ENCODE measurements around the gene PPIB. TPM values are rescaled to one million over a fixed set of nuclear protein-coding genes. Genes with fewer than 3 reads are reported as not detected.

The PPIB gene
- total RNA-seq, 1 experiment from 2014 or later, result 453 TPM

GRCh38 chr15:64149893-64150578 is 12.8 kb downstream of the PPIB start:
- ChIA-PET RAD21 (ENCODE audit: low non-redundant PET in 1 of 2, low total read pairs in 2 of 2, uncharacterized antibody in 2 of 2, unreplicated experiment in 2 of 2) (interaction anchor here in 1 of 2 experiments (1.2 kb wide), 1 partner anchor 540 kb away, joined by 3 read pairs; no protein-coding TSS in a partner anchor), POLR2A (interaction anchor here (1.1 kb wide), 1 partner anchor 13 kb away, joined by 7 read pairs; the partner anchor contains the start of gene PPIB), CTCF (interaction anchor here (0.7 to 1.2 kb wide), 3 partner anchors 100 to 550 kb away, joined by 3 to 4 read pairs (median 4); no protein-coding TSS in a partner anchor)
- Histone ChIP-seq H3K27me3 (ENCODE audit: insufficient read depth, low read length) (no peaks in the 10 kb centered on the region), H3K36me3 (ENCODE audit: control insufficient read depth in 1 of 2, insufficient read depth in 2 of 2, low read length in 2 of 2) (no peaks in the 10 kb centered on the region), H3K4me3 (replicated peaks in 1 of 2; ENCODE audit: low read depth in 1 of 2, low read length in 2 of 2) (no peak overlapping the region), H3K4me2 (ENCODE audit: low read length) (0 out of 2 replicates have a peak overlapping the region, but pooled peaks have one; percentile 5), H2AFZ (ENCODE audit: low read depth, low read length, poor library complexity, severe bottlenecking) (no peak overlapping the region), H3K79me2 (ENCODE audit: insufficient read depth, low read length) (no peaks in the 10 kb centered on the region), H3K4me1 (ENCODE audit: control insufficient read depth in 1 of 2, insufficient read depth in 2 of 2, low read length in 2 of 2) (peaks cover 6 to 35% of the 10 kb centered on the region in 2 experiments), H4K20me1 (ENCODE audit: insufficient read depth) (no peaks in the 10 kb centered on the region), H3K9me3 (ENCODE audit: control insufficient read depth in 1 of 2, insufficient read depth in 1 of 2, low read depth in 1 of 2, low read length in 2 of 2) (no peaks in the 10 kb centered on the region), H3K9me2 (ENCODE audit: insufficient read depth) (no peaks in the 10 kb centered on the region), H3K27ac (ENCODE audit: low read depth, low read length) (no peak overlapping the region), H3K9ac (ENCODE audit: low read length) (no peak overlapping the region)
- TF ChIP-seq ZFX (IDR thresholded peaks at IDR 0.05), result no peak
- no peak for TF ChIP-seq JUND (IDR thresholded peaks at IDR 0.05)
- TF ChIP-seq SIN3A (IDR thresholded peaks at IDR 0.05; ENCODE audit: low read depth), result no peak
- TF ChIP-seq POLR2AphosphoS5 (IDR thresholded peaks at IDR 0.05; ENCODE audit: low read depth, low read length), result no peak
- TF ChIP-seq SP1 (IDR thresholded peaks at IDR 0.05; ENCODE audit: low read depth), result no peak
- TF ChIP-seq EZH2phosphoT487 (IDR thresholded peaks at IDR 0.05; ENCODE audit: borderline replicate concordance), result no peak
- no peak for TF ChIP-seq FOSL1 (IDR thresholded peaks at IDR 0.05; ENCODE audit: low read depth)
- no peak for TF ChIP-seq ATF3 (IDR thresholded peaks at IDR 0.05)
- intact Hi-C loops (cut with micrococcal nuclease), result loop anchor here (5.0 kb wide), 3 partner anchors 53 to 538 kb away; partner anchors contain the start of genes CSNK1G1 and SNX1
- BruUV-seq (replicated peaks), result no TSS peak
- no peak for ATAC-seq
- DNase-seq (ENCODE audit: low read depth, low spot score), result no peak

- ChIA-PET CTCF (interaction anchor here (0.7 to 1.2 kb wide), 3 partner anchors 101 to 550 kb away, joined by 3 to 4 read pairs (median 4); no protein-coding TSS in a partner anchor), RAD21 (ENCODE audit: low non-redundant PET in 1 of 2, low total read pairs in 2 of 2, uncharacterized antibody in 2 of 2, unreplicated experiment in 2 of 2) (interaction anchor here in 1 of 2 experiments (1.2 kb wide), 1 partner anchor 540 kb away, joined by 3 read pairs; no protein-coding TSS in a partner anchor)
- no peaks in the 10 kb centered on the region for H3K9me3 ChIP-seq (ENCODE audit: control insufficient read depth in 1 of 2, insufficient read depth in 1 of 2, low read depth in 1 of 2, low read length in 2 of 2)
Observed at GRCh38 chr15:64149424-64149823, 13.4 kb downstream of the PPIB start.

More at GRCh38 chr15:64149424-64149823, 13.4 kb downstream of the PPIB start:
- TF ChIP-seq SIN3A (IDR thresholded peaks at IDR 0.05; ENCODE audit: low read depth), result no peak
- peak; percentile 27; the same call in 1 of the 2 replicates for TF ChIP-seq RAD21 (IDR thresholded peaks at IDR 0.05; ENCODE audit: low read depth)
- TF ChIP-seq CTCF (IDR thresholded peaks at IDR 0.05 in 2 of 3, conservative IDR thresholded peaks at IDR 0.05 in 1 of 3; ENCODE audit: borderline replicate concordance in 1 of 3, insufficient read depth in 1 of 3, low read depth in 2 of 3, low read length in 2 of 3), result peak; percentile 21 to 37 (median 26); a peak in 1 of 6 replicates
- Histone ChIP-seq H3K4me3 (replicated peaks in 1 of 2; ENCODE audit: low read depth in 1 of 2, low read length in 2 of 2) (no peak overlapping the region), H3K27ac (ENCODE audit: low read depth, low read length) (no peak overlapping the region), H3K36me3 (ENCODE audit: control insufficient read depth in 1 of 2, insufficient read depth in 2 of 2, low read length in 2 of 2) (no peaks in the 10 kb centered on the region), H3K4me2 (ENCODE audit: low read length) (0 out of 2 replicates have a peak overlapping the region, but pooled peaks have one; percentile 5), H3K79me2 (ENCODE audit: insufficient read depth, low read length) (no peaks in the 10 kb centered on the region), H3K27me3 (ENCODE audit: insufficient read depth, low read length) (no peaks in the 10 kb centered on the region), H3K9ac (ENCODE audit: low read length) (no peak overlapping the region), H3K4me1 (ENCODE audit: control insufficient read depth in 1 of 2, insufficient read depth in 2 of 2, low read length in 2 of 2) (peaks cover 6 to 35% of the 10 kb centered on the region in 2 experiments), H4K20me1 (ENCODE audit: insufficient read depth) (no peaks in the 10 kb centered on the region), H3K9me2 (ENCODE audit: insufficient read depth) (no peaks in the 10 kb centered on the region), H2AFZ (ENCODE audit: low read depth, low read length, poor library complexity, severe bottlenecking) (no peak overlapping the region)
- POLR2A ChIA-PET, result interaction anchor here (1.1 kb wide), 1 partner anchor 14 kb away, joined by 7 read pairs; the partner anchor contains the start of gene PPIB
- intact Hi-C loops (cut with micrococcal nuclease), result no loop called here
- no peak for ATAC-seq
- BruUV-seq (replicated peaks), result no TSS peak
- no peak for DNase-seq (ENCODE audit: low read depth, low spot score)
